Uterus (tissue), 2 donors: ENCODE measurements around the gene IQCF5.

Source experiments
- POLR2A ChIP-seq, 2 donors: fragments of 450-650 bp; IDR thresholded peaks; one replicate each; pipeline ENCODE4 v1.6.1; 2016; ENCODE audit warnings: antibody characterized with exemption in 2 of 2, mild to moderate bottlenecking in 1 of 2, moderate library complexity in 1 of 2
- TF ChIP-seq, protein P1 (sequence below), 4 experiments: fragments of 200-600 bp in 2 of 4; fragments of 450-650 bp in 2 of 4; sonication (generic) in 2 of 4; IDR thresholded peaks; one replicate each; pipeline ENCODE4 v1.5.1; 2016 to 2019; ENCODE audit warnings: antibody characterized with exemption in 4 of 4, mild to moderate bottlenecking in 2 of 4, moderate library complexity in 1 of 4

DNA sequence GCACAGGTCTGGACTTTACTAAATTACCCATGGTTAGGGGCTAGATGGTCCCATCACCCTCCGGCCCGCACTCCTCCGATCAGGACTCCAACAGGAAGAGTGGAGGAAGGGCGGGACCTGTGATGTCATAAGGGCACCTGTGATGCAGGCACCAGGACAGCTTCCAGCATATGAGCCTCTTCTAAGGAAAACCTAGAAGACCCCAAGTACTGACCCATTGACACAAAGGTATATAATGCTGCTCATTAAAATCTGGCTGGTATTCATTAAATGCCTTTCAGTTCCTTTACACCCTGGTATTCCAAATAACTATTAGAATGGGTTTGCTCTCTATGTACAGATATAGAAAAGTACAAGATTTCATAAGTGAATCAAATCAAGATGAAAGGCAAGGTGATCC is at the start of gene IQCF5:
- TF ChIP-seq, protein P1, sequence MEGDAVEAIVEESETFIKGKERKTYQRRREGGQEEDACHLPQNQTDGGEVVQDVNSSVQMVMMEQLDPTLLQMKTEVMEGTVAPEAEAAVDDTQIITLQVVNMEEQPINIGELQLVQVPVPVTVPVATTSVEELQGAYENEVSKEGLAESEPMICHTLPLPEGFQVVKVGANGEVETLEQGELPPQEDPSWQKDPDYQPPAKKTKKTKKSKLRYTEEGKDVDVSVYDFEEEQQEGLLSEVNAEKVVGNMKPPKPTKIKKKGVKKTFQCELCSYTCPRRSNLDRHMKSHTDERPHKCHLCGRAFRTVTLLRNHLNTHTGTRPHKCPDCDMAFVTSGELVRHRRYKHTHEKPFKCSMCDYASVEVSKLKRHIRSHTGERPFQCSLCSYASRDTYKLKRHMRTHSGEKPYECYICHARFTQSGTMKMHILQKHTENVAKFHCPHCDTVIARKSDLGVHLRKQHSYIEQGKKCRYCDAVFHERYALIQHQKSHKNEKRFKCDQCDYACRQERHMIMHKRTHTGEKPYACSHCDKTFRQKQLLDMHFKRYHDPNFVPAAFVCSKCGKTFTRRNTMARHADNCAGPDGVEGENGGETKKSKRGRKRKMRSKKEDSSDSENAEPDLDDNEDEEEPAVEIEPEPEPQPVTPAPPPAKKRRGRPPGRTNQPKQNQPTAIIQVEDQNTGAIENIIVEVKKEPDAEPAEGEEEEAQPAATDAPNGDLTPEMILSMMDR (IDR thresholded peaks at IDR 0.05), result no peak
- TF ChIP-seq POLR2A (IDR thresholded peaks at IDR 0.05), result no peak
